H9 (cell line): ENCODE results near the gene ATG2A. TPM values are rescaled to one million over a fixed set of nuclear protein-coding genes. Genes with fewer than 3 reads are reported as not detected.

Source experiments
- DNase-seq: peaks from one replicate; pipeline ENCODE4 v3.0.0-alpha.2; 2017
- H2AFZ ChIP-seq: one replicate; pipeline ENCODE4 v1.6.1; 2013; ENCODE audit warnings: mild to moderate bottlenecking, low read length, control low read depth, moderate library complexity
- H2AK5ac ChIP-seq: 2 replicates; pipeline ENCODE4 v1.6.1; 2013; ENCODE audit warnings: low read length, control low read depth, mixed read lengths; ENCODE audit not compliant: insufficient read length
- H2BK120ac ChIP-seq: one replicate; pipeline ENCODE4 v1.6.1; 2013; ENCODE audit warnings: low read depth, mild to moderate bottlenecking, low read length, control low read depth, inconsistent platforms; ENCODE audit not compliant: poor library complexity, severe bottlenecking
- H2BK12ac ChIP-seq: 2 replicates; pipeline ENCODE4 v1.6.1; 2013; ENCODE audit warnings: low read length, control low read depth, mixed read lengths, low read depth; ENCODE audit not compliant: insufficient read length
- H2BK15ac ChIP-seq: 2 replicates; pipeline ENCODE4 v1.6.1; 2013; ENCODE audit warnings: low read depth, low read length, control low read depth
- H2BK20ac ChIP-seq: one replicate; pipeline ENCODE4 v1.6.1; 2013; ENCODE audit warnings: low read depth, mild to moderate bottlenecking, low read length, control low read depth, inconsistent platforms; ENCODE audit not compliant: poor library complexity, severe bottlenecking
- H2BK5ac ChIP-seq: 2 replicates; pipeline ENCODE4 v1.6.1; 2013; ENCODE audit warnings: low read length, control low read depth, mixed read lengths; ENCODE audit not compliant: insufficient read length
- H3K14ac ChIP-seq: 2 replicates; pipeline ENCODE4 v1.6.1; 2013; ENCODE audit warnings: low read length, control low read depth; ENCODE audit not compliant: insufficient read depth
- H3K18ac ChIP-seq: 2 replicates; pipeline ENCODE4 v1.6.1; 2013; ENCODE audit warnings: low read depth, mild to moderate bottlenecking, mixed read lengths, low read length, control low read depth; ENCODE audit not compliant: insufficient read length
- H3K23ac ChIP-seq: 2 replicates; pipeline ENCODE4 v1.6.1; 2013; ENCODE audit warnings: low read length, control low read depth, mixed read lengths, low read depth; ENCODE audit not compliant: insufficient read length
- H3K23me2 ChIP-seq: 2 replicates; pipeline ENCODE4 v1.6.1; 2013; ENCODE audit warnings: low read depth, mild to moderate bottlenecking, mixed read lengths, low read length, control low read depth; ENCODE audit not compliant: insufficient read length, poor library complexity, severe bottlenecking
- H3K27ac ChIP-seq: 2 replicates; pipeline ENCODE4 v1.5.1; 2013; ENCODE audit warnings: low read length, control low read depth, mixed read lengths, low read depth; ENCODE audit not compliant: insufficient read length
- H3K27me3 ChIP-seq: 2 replicates; pipeline ENCODE4 v1.6.1; 2013; ENCODE audit warnings: low read length, control low read depth, inconsistent platforms; ENCODE audit not compliant: insufficient read depth
- H3K4ac ChIP-seq: 2 replicates; pipeline ENCODE4 v1.6.1; 2013; ENCODE audit warnings: low read depth, mild to moderate bottlenecking, control low read depth, inconsistent platforms, low read length, moderate library complexity
- H3K4me1 ChIP-seq: 2 replicates; pipeline ENCODE4 v1.6.1; 2013; ENCODE audit warnings: low read length, control low read depth, inconsistent platforms; ENCODE audit not compliant: insufficient read depth
- H3K4me2 ChIP-seq: 2 replicates; pipeline ENCODE4 v1.6.1; 2013; ENCODE audit warnings: low read length, control low read depth, mixed read lengths; ENCODE audit not compliant: insufficient read length, insufficient read depth
- H3K56ac ChIP-seq: 2 replicates; pipeline ENCODE4 v1.6.1; 2013; ENCODE audit warnings: low read depth, mild to moderate bottlenecking, mixed read lengths, low read length, control low read depth; ENCODE audit not compliant: insufficient read length
- H3K79me1 ChIP-seq: 2 replicates; pipeline ENCODE4 v1.6.1; 2013; ENCODE audit warnings: low read depth, mild to moderate bottlenecking, moderate library complexity, low read length, control low read depth, inconsistent platforms; ENCODE audit not compliant: insufficient read depth, poor library complexity, severe bottlenecking
- H3K79me2 ChIP-seq: 2 replicates; pipeline ENCODE4 v1.6.1; 2013; ENCODE audit warnings: low read length, control low read depth, inconsistent platforms; ENCODE audit not compliant: insufficient read depth
- H3K9ac ChIP-seq: 2 replicates; pipeline ENCODE4 v1.6.1; 2013; ENCODE audit warnings: low read length, control low read depth, mixed read lengths; ENCODE audit not compliant: insufficient read length; ENCODE audit errors: extremely low read depth
- H3K9me3 ChIP-seq: one replicate; pipeline ENCODE4 v1.6.1; 2013; ENCODE audit warnings: low read depth, low read length, inconsistent platforms; ENCODE audit not compliant: control insufficient read depth
- H3T11ph ChIP-seq: one replicate; pipeline ENCODE4 v1.6.1; 2013; ENCODE audit warnings: mild to moderate bottlenecking, low read length, control low read depth, inconsistent platforms
- H4K20me1 ChIP-seq: one replicate; pipeline ENCODE4 v1.6.1; 2013; ENCODE audit not compliant: control insufficient read depth, insufficient read length, insufficient read depth
- H4K5ac ChIP-seq: 2 replicates; pipeline ENCODE4 v1.6.1; 2013; ENCODE audit warnings: low read depth, mild to moderate bottlenecking, mixed read lengths, low read length, control low read depth; ENCODE audit not compliant: insufficient read length
- H4K8ac ChIP-seq: replicated peaks from 2 replicates; pipeline ENCODE4 v1.6.1; 2013; ENCODE audit warnings: low read length, control low read depth, mixed read lengths, low read depth; ENCODE audit not compliant: insufficient read length
- H4K91ac ChIP-seq: 2 replicates; pipeline ENCODE4 v1.6.1; 2013; ENCODE audit warnings: low read depth, mild to moderate bottlenecking, moderate library complexity, mixed read lengths, low read length, control low read depth; ENCODE audit not compliant: insufficient read length
- H3K27ac Mint-ChIP-seq, 3 experiments: 2 replicates in 2 of 3; 3 replicates in 1 of 3; pipeline ENCODE4 v1.8.0; 2020 to 2021; ENCODE audit warnings: mixed read lengths in 3 of 3, mild to moderate bottlenecking in 1 of 3, moderate library complexity in 1 of 3
- H3K27me3 Mint-ChIP-seq: 2 replicates; pipeline ENCODE4 v1.8.0; 2021; ENCODE audit warnings: low read depth, mild to moderate bottlenecking, moderate library complexity, mixed read lengths
- H3K36me3 Mint-ChIP-seq, 3 experiments: 2 replicates in 2 of 3; 3 replicates in 1 of 3; pipeline ENCODE4 v1.8.0; 2020 to 2021; ENCODE audit warnings: low read depth in 3 of 3, mixed read lengths in 3 of 3; ENCODE audit not compliant: insufficient read depth in 1 of 3
- H3K4me1 Mint-ChIP-seq, 2 experiments: 2 replicates each; pipeline ENCODE4 v1.8.0; 2020; ENCODE audit warnings: mixed read lengths in 2 of 2
- H3K4me3 Mint-ChIP-seq, 2 experiments: 2 replicates in 1 of 2; 3 replicates in 1 of 2; pipeline ENCODE4 v1.8.0; 2020 to 2021; ENCODE audit warnings: mild to moderate bottlenecking in 2 of 2, mixed read lengths in 2 of 2, moderate library complexity in 1 of 2
- H3K9me3 Mint-ChIP-seq, 2 experiments: 2 replicates in 1 of 2; 3 replicates in 1 of 2; pipeline ENCODE4 v1.8.0; 2020; ENCODE audit warnings: mild to moderate bottlenecking in 2 of 2, mixed read lengths in 2 of 2, moderate library complexity in 1 of 2
- CTCF ChIP-seq: fragments of 200-600 bp; sonication (generic); conservative IDR thresholded peaks from 3 replicates; pipeline ENCODE4 v1.8.0; 2021; ENCODE audit warnings: antibody characterized with exemption, mild to moderate bottlenecking
- WGBS: extraction: QIAGEN DNeasy Blood & Tissue Kit; methylation state at CpG from one replicate; pipeline ENCODE4 v1.1.7; 2013; ENCODE audit warnings: missing lambda C conversion rate, low lambda C conversion rate, mixed read lengths; ENCODE audit not compliant: insufficient read length; ENCODE audit errors: extremely low coverage; 5-methylcytosine and 5-hydroxymethylcytosine counted together
- total RNA-seq: library from RNA; stranded (reverse); gene quantifications from 2 replicates; pipeline ENCODE4 v1.2.1, GENCODE V29; 2021

The ATG2A gene
- total RNA-seq, 1 experiment from 2014 or later = 21.3 TPM

GRCh38 chr11:64902102-64902900 lies 14.7 kb downstream of the ATG2A start:
- Mint-ChIP-seq H3K9me3 (no peaks in the 10 kb centered on the region), H3K27me3 (no peaks in the 10 kb centered on the region), H3K4me1 (no peaks in the 10 kb centered on the region), H3K4me3 (no peak overlapping the region), H3K36me3 (peaks cover 6 to 44% (median 39%) of the 10 kb centered on the region in 3 experiments; a peak in 6 of 7 replicates), H3K27ac (no peak overlapping the region)
- no CpG with 5 or more reads among the region's 30 CpGs for WGBS
- DNase-seq = no peak
- Histone ChIP-seq H4K91ac (no peak overlapping the region), H3K9ac (no peak overlapping the region), H3K9me3 (no peaks in the 10 kb centered on the region), H3K56ac (no peak overlapping the region), H3K23ac (no peak overlapping the region), H3K27me3 (no peaks in the 10 kb centered on the region), H3K23me2 (no peaks in the 10 kb centered on the region), H2BK5ac (no peak overlapping the region), H2AFZ (no peak overlapping the region), H3K79me1 (no peaks in the 10 kb centered on the region), H3T11ph (no peak overlapping the region), H3K4me1 (no peaks in the 10 kb centered on the region), H3K18ac (no peak overlapping the region), H4K5ac (no peak overlapping the region), H2BK20ac (no peak overlapping the region), H3K14ac (no peak overlapping the region), H4K8ac (no peak overlapping the region), H3K27ac (no peak overlapping the region), H3K79me2 (no peaks in the 10 kb centered on the region), H3K4me2 (no peak overlapping the region), H2BK12ac (no peak overlapping the region), H2BK120ac (no peak overlapping the region), H3K4ac (no peak overlapping the region), H4K20me1 (no peaks in the 10 kb centered on the region), H2AK5ac (no peak overlapping the region), H2BK15ac (no peak overlapping the region; the same call in 1 of the 2 replicates)
- TF ChIP-seq CTCF = no peak
